SU-DHL-6 (cell line): ENCODE measurements around the gene TTC8.

Experiments used
- CTCF ChIP-seq: fragments of 200-600 bp; sonication (generic); IDR thresholded peaks from one replicate; pipeline ENCODE4 v1.5.1; 2017; ENCODE audit warnings: antibody characterized with exemption, mild to moderate bottlenecking, low read length, moderate library complexity; ENCODE audit not compliant: insufficient read depth, poor library complexity, severe bottlenecking
- EZH2phosphoT487 ChIP-seq: fragments of 200-600 bp; sonication (generic), shearing (Covaris generic); conservative IDR thresholded peaks from 2 replicates; pipeline ENCODE4 v1.6.1; 2018; ENCODE audit warnings: mild to moderate bottlenecking, antibody characterized with exemption, low read length, moderate library complexity, mixed read lengths

GRCh38 chr14:88808359-88808758 lies 16.1 kb upstream of the TTC8 start:
- no peak for TF ChIP-seq CTCF
- no peak for TF ChIP-seq EZH2phosphoT487
